GM18511 (cell line): ENCODE measurements around the gene EFL1.
A peak's percentile ranks its signal among the peaks of the same experiment; 100 is the strongest.
"Not testable (repeated sequence)": the region's sequence is repeated elsewhere in the genome, so short reads cannot be mapped to it uniquely, and the experiment has no call there.

ENCODE experiments used
- ATAC-seq: cut with Tn5 transposase; IDR thresholded peaks from one replicate; pipeline ENCODE4 v1.9.1; 2021; ENCODE audit warnings: mild to moderate bottlenecking, moderate library complexity; ENCODE audit not compliant: unreplicated experiment

The EFL1 gene

DNA sequence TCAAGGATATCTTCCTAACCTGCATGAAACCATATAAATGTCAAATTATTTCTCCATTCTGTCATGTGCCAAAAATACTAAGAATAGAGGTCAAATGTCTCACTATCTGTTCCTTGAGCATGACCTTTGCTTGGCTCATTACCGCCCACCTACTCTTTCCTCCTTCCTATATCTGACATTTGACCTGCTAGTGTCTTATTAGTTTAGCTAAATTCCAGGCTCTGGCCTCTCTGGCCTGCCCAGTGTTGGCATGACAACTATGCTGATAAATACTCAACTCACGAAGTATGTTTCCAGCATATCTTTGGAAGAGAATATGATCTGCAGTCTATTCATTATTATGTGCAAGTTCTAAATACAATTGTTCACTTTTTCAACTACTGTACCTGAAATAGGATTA, 58.0 kb downstream of the EFL1 start:
- ATAC-seq: not testable (repeated sequence)

DNA sequence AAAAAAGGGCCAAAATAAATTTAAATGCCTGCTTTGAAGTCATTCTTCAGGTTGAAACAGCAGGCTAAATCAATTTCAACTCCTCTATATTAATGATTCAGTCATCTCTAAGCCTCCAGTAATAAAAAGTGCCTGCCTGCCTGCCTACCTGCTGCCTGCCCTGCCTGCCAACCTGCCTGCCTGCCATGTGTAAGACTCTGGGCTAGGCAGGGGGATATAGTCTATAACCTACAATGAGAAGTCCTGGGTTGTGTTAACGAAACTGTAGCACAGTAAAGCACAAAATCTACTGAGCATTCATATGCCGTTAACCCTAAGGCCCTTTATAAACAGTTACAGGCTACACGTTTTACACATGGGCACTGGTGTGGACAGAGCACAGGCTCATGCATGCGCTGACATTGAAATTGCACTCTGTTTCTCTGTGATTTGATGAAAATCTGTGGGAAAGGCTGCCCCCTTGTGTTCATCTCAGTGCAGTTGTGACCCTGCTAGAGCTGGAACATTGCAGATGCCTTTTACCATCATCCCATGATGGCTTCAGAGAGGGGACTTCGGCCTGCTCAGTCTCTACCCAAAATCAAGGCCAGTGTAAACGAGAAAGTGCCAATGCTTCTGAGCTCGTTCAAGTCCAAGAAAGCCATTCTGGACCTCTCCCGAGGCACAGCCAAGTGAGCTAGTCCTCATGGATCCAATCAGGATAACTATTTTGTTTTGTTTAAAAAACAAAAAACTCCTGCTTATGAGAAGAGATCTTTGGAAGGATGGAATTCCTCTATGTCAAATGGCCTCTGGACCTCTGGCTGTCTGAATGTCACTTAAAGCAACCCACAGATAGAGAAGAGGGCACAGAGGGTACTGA, 64.6 kb downstream of the EFL1 start:
- peak; percentile 95 for ATAC-seq

DNA sequence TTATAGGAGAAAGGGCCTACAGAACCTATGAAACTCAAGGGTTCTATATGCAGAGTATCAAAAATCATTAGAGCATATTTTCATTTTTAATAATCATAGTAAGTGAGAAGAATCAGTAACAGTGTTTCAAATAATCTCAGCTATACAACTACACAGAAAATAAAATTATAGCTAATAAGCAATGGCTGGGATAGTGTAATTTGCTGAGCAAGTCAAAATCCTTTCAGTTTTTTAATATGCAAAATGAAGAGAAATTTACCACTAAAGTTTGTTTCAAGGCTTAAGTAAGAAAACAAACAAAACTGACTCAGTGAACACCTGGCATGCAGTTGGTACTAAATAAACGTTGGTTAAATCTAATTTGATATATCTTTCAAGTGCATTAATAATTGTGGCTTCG, 66.2 kb downstream of the EFL1 start:
- ATAC-seq: no peak

DNA sequence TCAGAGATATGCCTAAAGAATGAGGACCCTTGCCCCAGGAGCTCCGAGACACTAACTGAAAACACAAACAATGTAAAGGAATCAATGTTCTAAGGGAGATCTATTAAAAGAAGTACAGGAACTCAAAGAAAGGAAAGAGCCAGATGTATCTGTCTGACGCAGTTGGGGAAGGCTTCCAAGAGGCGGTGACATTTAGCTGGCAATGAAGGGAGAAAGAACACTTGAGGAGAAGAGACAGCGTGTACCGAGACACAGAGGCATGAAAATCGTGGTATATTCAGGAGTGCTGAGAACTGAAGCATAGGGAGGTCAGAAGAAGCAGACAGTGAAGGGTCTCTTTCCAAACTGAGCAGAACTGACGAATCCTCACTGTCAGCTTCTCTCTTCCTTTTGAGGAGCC, 66.7 kb downstream of the EFL1 start:
- not testable (repeated sequence) for ATAC-seq

DNA sequence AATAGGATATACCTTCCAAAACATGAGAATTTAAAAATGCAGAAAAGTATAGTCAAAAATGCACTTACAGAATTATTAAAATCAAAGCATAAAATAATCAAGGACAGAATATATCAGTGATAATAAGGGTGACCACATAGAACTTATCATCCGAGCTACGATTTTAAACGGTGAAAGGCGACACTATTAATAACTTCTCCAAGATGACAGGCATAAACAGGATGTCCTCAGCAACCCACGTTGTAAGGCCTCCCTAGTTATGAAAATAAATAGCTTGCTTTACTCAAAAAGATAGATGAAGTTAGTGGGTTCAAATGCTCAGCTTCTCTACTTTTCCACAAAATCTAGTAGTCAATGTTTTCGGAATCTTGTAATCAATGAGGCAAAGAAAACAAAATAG, 68.0 kb downstream of the EFL1 start:
- not testable (repeated sequence) for ATAC-seq

DNA sequence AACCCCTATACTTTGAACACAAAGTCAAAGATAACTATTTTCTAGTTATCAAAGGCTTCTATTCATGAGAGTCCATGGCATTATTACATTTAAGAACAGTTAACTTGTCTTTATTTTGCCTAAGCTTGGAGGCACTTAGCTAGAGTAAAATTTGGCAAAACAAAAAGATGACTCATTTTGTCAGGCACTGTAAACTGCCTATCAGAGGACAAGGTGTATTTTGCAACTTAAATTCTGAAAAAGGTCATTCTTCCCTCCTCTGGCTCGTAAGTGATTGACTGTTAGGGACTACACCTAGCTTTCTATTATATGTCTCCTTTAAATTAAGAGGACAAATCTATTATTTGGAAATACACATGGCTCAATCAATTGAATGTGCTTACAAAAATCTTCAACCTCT, 69.1 kb downstream of the EFL1 start:
- not testable (repeated sequence) for ATAC-seq

DNA sequence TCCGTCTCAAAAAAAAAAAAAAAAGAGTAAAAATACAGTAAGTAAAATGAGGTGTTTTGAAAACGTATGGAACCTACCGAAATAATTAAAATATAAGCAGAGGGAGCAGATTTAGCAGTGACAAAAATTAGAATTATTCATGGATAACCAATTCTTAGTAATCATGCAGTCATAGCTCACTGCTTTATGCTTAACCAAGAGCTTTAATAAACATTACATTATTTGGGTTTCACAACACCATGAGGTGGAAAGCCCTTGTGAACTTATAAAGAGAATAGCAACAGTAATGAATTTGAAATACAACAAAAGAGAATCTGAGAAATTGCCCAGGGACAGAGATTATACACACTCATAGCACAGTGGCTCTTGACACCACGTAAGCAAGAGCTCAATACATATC, 70.1 kb downstream of the EFL1 start:
- not testable (repeated sequence) for ATAC-seq

DNA sequence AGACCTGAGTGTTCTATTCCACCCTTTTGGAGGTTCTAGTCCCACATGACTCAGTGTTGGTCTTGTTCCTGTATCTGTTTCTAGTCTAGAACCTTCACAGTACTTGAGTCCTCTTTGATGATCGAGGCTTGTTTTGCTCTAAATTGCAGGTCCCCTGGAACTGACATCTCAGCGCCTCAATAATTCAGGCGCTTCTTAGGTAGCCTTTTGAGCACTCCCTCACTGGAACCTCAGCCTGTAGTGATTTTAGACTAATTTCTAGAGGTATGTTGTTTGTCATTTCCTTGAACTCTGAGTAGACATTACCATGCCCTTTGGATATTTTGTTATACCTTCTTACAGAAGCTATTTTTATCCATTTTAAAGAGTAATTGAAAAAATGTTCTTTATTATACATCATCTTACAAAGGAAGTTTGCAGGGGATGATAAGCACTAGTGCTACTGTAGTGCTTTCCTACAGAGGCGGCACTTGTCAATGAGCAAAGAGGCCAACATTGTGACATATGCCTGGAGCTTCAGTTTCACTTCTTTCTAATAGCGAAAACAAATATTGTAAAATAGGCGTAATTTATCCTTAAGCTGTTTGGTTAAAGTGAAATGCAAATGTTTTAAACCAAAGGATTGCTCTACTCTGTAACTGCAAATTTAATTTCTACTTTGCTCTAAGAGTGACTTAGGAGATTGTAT, 75.7 kb downstream of the EFL1 start:
- peak; percentile 83 for ATAC-seq

DNA sequence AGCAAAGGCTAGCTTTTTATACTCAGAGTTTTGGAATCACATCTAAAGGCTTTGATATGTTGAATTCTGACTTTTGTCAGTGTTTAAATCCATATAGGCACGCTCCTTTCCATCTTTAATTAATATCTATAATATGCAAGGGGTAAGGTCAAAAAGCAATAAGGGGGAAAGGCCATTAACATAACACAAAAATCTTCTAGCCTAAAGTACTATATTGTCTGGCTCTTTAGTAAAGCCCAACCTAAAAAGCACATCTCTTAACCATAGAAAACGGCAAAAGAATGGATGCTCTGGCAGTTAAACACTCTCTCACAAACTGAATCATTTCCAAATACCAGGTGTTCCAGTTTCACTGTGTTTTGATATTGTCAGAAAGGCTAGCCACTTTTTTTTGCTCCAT, 76.4 kb downstream of the EFL1 start:
- no peak for ATAC-seq

DNA sequence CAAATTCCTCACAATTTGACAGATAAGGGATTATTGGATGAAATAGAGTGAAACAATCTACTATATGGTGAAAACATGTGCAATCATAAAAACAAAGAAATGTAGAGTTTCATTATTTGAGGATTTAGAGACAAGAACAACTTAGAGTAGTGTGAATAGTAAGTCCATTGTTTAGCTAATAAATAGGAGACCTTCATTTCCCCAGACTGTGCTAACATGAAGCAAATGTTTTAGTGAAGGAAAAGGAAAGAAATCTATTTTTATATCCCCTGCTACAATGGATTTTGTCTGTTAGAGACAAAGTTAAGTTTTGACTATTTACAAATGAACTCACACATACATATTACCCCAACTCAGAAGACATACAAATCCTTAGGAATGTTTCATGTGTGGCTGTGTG, 77.8 kb downstream of the EFL1 start:
- no peak for ATAC-seq

DNA sequence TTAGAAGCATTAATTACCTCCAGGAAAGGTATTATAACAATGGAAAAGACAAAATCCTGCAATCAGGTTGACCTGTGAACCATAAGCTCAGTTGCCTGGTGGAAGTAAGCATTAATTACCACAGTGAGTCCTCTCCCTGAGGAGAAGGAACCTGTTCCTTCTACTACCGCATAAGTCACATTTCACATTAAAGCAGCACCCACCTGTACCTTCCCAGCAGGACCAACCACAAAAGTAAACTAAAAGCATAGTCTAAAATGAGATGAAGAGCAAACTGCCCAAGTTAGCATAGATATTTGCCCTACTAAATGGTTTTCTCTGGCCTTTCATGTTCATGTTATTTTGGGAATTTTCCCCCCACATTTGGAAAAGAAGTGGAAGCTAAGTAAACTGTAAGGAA, 78.2 kb downstream of the EFL1 start:
- no peak for ATAC-seq

DNA sequence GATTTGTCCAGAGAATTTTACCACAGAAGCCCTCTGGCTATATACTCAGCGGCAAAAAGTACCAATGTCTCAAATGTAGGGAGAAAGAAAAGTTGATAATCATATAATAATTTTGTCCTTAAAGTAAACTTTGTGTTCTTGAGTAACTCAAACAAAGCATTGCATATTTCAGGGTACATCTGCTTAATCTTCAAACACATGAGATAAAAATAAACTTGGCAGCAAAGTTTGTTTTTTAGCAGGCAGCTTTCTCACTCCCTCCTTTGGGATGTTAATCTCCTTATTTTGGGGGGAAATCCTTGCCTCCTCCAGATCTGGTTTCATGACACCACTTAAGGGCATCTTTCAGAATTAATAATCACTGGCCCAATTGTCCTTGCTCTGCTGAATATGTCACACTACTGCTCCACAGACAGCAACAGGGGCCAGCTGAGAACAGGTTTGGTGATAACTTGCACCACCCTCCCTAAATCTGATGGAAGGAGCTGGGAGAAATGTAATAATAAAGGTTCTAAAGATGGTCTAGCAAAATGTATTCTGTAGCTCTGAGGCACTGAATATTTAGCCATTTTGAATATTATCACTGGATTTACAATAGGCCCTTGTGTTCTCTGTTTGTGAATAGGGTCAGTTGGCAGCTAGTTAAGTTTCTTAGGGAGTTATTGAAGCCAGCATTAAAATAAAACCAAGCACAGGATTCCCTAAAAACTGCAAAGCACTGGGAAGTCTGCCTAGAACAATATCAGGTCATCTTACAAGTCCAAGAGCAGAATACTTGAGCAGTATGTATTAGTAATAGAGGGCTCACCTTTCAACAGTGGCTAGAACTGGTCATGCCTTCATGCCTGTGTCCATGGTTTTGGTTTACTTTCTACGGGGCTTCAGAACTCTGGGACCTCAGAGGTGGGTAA, 79.2 kb downstream of the EFL1 start:
- no peak for ATAC-seq

DNA sequence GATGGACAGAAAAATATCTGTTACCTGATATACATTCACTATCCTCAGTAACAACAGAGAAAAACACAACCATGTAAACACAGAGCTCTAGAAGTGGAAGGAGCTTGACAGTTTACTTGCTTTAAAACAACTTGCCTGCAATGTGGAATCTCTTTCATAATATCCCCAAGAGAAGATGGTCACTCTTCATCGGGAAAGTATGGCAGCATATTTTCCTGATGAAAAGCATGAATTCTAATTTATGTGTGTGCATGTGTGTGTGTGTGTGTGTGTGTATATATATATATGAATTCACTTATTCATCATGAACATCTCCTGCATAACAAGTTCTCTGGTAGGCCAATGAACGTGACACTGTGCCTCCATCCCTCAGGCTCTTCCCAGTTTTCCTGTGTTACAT, 81.2 kb downstream of the EFL1 start:
- no peak for ATAC-seq

DNA sequence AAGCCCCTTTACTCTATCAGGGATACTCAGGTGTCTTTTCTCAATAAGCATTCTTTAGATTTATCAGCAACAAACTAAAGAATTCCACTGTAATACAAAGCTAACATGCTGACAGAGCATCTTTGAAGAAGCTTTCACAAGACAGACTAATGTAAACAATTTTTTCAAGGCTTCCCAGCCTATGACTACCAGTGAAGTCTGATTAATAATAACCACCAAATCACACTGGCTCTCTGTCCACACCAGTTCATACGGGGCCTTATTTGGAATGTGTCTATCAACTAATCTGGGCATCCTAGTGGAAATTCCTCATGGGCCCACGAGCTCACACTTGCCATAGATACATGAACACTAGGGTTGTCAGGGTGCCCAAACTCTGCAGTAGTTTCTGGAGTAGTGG, 84.5 kb downstream of the EFL1 start:
- ATAC-seq: no peak

DNA sequence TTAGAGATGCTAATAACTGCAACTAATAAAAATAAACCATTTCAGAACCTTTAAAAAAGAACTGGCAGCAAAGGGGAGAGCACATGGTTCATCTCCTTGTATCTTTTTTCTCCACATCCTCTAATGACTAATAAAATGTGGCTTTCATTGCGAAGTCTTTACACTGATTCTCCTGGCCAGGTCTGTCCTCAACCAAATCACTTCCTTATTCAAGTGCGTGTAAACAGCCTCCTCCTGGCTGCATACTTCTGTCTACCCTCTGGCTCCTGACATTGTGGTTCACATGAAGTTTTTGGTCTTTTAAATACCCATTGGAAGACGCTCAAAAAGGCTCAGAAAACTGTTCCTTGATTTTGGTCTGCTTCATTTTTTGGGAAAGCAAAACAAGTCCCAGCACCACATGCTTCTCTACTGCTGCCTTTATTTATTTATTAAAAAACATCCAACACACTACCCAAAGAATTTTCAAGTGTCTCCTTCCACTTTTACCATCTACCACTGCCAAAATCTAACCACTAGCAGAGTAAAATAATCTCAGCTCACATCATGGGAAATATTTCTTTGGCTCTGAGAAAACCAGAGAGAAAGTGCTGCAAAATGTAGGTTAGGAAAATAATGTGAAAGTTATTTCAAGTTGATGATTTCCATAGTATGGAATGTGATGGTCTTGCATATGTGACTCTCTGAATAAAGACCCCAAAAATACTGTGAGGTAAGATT, 85.1 kb downstream of the EFL1 start:
- ATAC-seq: no peak

DNA sequence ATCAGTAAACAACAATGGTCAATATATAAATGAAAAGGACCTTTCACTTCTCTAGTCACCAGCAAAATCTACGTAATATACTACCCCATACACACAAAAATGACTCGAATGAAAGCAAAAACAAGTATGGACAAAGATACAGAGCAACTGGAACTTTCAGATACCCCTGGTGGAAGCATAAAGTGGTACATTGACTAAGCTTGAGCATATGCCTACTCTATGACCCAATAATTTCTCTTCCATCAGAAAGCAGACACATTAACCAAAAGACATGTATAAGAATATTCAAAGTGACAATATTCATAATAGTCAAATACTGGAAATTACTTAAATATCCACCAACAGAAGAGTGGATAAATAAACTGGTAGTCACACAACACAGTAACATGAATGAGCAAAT, 86.0 kb downstream of the EFL1 start:
- no peak for ATAC-seq

DNA sequence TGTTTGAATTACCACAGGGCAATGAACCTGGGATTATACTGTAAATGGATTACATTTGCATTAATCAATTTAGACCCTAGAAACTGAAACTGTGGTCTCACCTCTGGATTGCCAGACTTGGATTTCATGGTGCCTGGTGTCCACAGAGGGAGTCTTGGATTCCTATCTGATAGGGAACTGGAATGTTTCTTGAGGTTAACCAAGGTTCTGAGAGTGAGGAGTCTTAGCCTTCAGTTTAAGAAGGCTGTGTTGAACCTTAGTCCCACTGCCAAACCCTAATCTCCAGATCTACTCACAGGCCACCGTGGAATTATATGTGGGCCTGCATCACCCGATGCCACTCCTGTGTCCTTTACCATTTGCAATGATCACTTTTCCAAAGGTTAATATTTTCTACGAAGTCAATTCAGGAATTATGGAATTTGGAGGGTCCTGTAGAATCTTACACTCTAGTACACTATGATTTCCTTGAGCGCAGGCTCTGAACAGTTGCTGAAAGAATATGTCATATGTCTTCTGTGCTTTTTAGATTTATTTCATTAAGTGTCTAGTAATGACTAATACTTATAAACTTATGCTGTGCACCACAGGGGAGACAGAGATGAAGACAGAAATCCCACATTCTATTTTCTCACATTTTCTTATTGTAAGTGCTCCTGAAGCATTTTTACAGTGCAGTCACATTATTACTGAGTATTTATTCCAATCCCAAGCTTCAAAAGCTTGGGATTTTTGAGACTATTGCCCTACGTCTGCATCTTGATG, 87.9 kb downstream of the EFL1 start:
- no peak for ATAC-seq

DNA sequence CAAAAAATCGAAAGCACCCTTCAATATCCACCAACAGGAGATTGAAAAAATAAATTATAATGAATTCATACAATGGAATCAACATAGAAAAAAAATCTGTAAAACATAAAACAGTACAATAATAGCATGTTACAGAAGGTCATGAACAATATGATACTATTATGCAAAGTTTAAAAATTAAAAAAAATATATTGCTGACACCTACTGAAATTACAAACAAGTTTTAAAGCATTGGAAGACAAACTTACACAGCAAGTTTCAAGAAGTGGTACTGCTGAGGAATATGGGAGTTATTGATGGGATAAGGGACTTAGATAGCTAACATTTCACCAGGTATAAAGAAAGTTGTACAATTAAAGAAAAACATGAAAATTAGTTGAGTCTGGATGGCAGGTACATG, 89.4 kb downstream of the EFL1 start:
- no peak for ATAC-seq

DNA sequence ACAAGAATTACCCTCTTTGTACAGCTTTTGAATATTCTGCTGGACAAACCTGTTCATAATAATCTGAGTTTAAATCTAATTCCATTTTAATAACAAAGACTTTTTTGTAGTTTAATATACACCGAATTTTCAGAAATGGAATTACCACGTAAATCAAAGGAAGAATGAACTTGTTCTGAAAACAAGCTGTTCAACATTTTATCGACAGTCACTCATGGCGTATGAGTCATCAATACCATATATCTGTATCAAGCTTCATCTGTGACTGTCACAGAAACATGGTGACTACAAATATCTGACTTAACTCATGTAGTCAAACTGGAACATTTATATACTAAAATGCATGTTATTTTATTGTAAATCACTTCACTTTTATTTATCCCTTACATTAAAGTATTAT, 90.0 kb downstream of the EFL1 start:
- no peak for ATAC-seq

DNA sequence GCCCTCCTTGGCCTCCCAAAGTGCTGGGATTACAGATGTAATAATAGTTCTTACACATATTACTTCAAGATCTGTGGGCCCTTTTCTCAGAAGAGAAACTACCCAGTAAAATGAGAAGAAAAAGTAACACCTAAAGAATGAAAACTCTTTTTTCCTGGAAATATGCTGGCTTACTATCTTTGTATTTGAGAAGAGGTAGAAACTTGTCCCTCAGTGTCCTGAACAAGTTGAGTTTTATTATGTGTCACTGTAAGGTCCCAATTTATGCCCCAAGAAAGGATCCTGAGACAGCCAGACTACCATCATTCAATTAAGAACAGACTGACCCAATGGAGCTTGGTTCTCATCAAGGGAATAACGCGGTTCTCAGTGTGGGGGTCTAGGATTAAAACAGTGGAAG, 93.8 kb downstream of the EFL1 start:
- no peak for ATAC-seq
